GDM1 (cell line): ENCODE data around the gene CYB5D1.
"Not testable (repeated sequence)": the region's sequence is repeated elsewhere in the genome, so short reads cannot be mapped to it uniquely, and the experiment has no call there.

Source experiments
- DNase-seq: peaks from one replicate; lab custom pipeline; 2025; lab: John Stamatoyannopoulos, UW

The CYB5D1 gene

GRCh38 chr17:7857713-7858521 lies at the start of gene CYB5D1:
Gene CYB5D1 (plus strand): TSS chr17:7858003. CDS start chr17:7858135, 132 bp downstream.
- DNase-seq, result peak; percentile 91

- no peak for DNase-seq
Measured at GRCh38 chr17:7809086-7809790, 48.6 kb upstream of the CYB5D1 start.

GRCh38 chr17:7809791-7810343 lies 47.9 kb upstream of the CYB5D1 start:
- not testable (repeated sequence) for DNase-seq

GRCh38 chr17:7811251-7811650 lies 46.6 kb upstream of the CYB5D1 start:
- DNase-seq, result no peak

GRCh38 chr17:7814969-7815368 lies 42.8 kb upstream of the CYB5D1 start:
- no peak for DNase-seq

GRCh38 chr17:7816926-7817642 lies 40.7 kb upstream of the CYB5D1 start:
- no peak for DNase-seq

- no peak for DNase-seq
Measured at GRCh38 chr17:7817643-7817964, 40.2 kb upstream of the CYB5D1 start.

- DNase-seq, result no peak
Measured at GRCh38 chr17:7818026-7818425, 39.8 kb upstream of the CYB5D1 start.

- DNase-seq, result no peak
Measured at GRCh38 chr17:7818746-7819645, 38.8 kb upstream of the CYB5D1 start.

GRCh38 chr17:7820231-7820630 lies 37.6 kb upstream of the CYB5D1 start:
- DNase-seq, result no peak

- DNase-seq, result no peak
Measured at GRCh38 chr17:7822126-7822525, 35.7 kb upstream of the CYB5D1 start.

GRCh38 chr17:7823581-7824001 lies 34.2 kb upstream of the CYB5D1 start:
- no peak for DNase-seq

GRCh38 chr17:7824021-7824924 lies 33.5 kb upstream of the CYB5D1 start:
- no peak for DNase-seq

GRCh38 chr17:7825206-7825990 lies 32.4 kb upstream of the CYB5D1 start:
- no peak for DNase-seq

GRCh38 chr17:7830616-7831015 lies 27.2 kb upstream of the CYB5D1 start:
- DNase-seq, result no peak

- DNase-seq, result no peak
Measured at GRCh38 chr17:7831233-7831632, 26.6 kb upstream of the CYB5D1 start.

- no peak for DNase-seq
Measured at GRCh38 chr17:7832431-7832830, 25.4 kb upstream of the CYB5D1 start.

- no peak for DNase-seq
Measured at GRCh38 chr17:7833011-7833794, 24.6 kb upstream of the CYB5D1 start.
